HEK293T (cell line): Measurements from ENCODE around the gene RANBP10.

Experiments
- FOXM1 ChIP-seq: fragments of 450-650 bp; IDR thresholded peaks from 2 replicates; pipeline ENCODE4 v1.6.1; 2017; ENCODE audit warnings: mild to moderate bottlenecking, borderline replicate concordance
- L3MBTL2 ChIP-seq: fragments of 450-650 bp; conservative IDR thresholded peaks from 2 replicates; pipeline ENCODE4 v1.6.1; 2016; ENCODE audit warnings: mild to moderate bottlenecking
- SP1 ChIP-seq: fragments of 450-650 bp; IDR thresholded peaks from 2 replicates; pipeline ENCODE4 v1.6.1; 2017
- SUZ12 ChIP-seq: fragments of 450-650 bp; IDR thresholded peaks from 2 replicates; pipeline ENCODE4 v1.6.1; 2016; ENCODE audit warnings: mild to moderate bottlenecking
- ZNF384 ChIP-seq: fragments of 450-650 bp; IDR thresholded peaks from 2 replicates; pipeline ENCODE4 v1.6.1; 2016

- no peak; the same call in 1 of the 2 replicates for TF ChIP-seq FOXM1
- no peak for TF ChIP-seq SUZ12
- TF ChIP-seq ZNF384, result no peak
- TF ChIP-seq SP1, result no peak
- TF ChIP-seq L3MBTL2, result 0 out of 2 replicates have a peak, but pooled peaks have one; percentile 28
Measured at GRCh38 chr16:67846320-67847063, 40.1 kb upstream of the RANBP10 start, which contains the start of gene NUTF2.
